K562 (cell line): ENCODE data around the gene MPC2. TPM values are rescaled to one million over a fixed set of nuclear protein-coding genes. Genes with fewer than 3 reads are reported as not detected.

ENCODE experiments used
- CEBPG ChIP-seq, 3 experiments: fragments of 200-800 bp in 1 of 3; sonication (Bioruptor generic) in 1 of 3; sonication (generic) in 1 of 3; formaldehyde crosslinking in 1 of 3; IDR thresholded peaks in 2 of 3; conservative IDR thresholded peaks in 1 of 3; 2 replicates each; pipeline versions ENCODE4 v1.6.1 to v1.8.0; 2016 to 2022; ENCODE audit warnings: missing compliant biosample characterization in 2 of 3, missing genetic modification characterization in 2 of 3, mild to moderate bottlenecking in 1 of 3, missing genetic modification reagents in 1 of 3
- DIDO1 ChIP-seq: fragments of 450-650 bp; IDR thresholded peaks from 2 replicates; pipeline ENCODE4 v1.6.1; 2016; ENCODE audit warnings: low read depth, missing biosample characterization, missing genetic modification characterization
- FOXM1 ChIP-seq, 2 experiments: fragments of 450-650 bp in 1 of 2; sonication (generic) in 1 of 2; formaldehyde crosslinking in 1 of 2; IDR thresholded peaks; 2 replicates each; pipeline versions ENCODE4 v1.6.1 to v1.9.0; 2017 to 2022; ENCODE audit warnings: low read depth in 2 of 2, mild to moderate bottlenecking in 2 of 2, missing genetic modification reagents in 1 of 2, moderate library complexity in 1 of 2
- FUS ChIP-seq: fragments of 200-400 bp; formaldehyde crosslinking; optimal IDR thresholded peaks from 2 replicates; pipeline ENCODE3; 2017; ENCODE audit warnings: low read depth, low read length
- GTF2F1 ChIP-seq: IDR thresholded peaks from 2 replicates; pipeline ENCODE4 v1.6.1; 2011; ENCODE audit warnings: low read depth, low read length, improper control_type of control experiment
- HSF4 ChIP-seq: fragments of 250-450 bp; sonication (Bioruptor Pico); IDR thresholded peaks from 2 replicates; pipeline ENCODE4 v2.1.2; 2022; ENCODE audit warnings: mild to moderate bottlenecking, moderate library complexity, borderline replicate concordance
- KLF13 ChIP-seq: fragments of 450-650 bp; IDR thresholded peaks from 2 replicates; pipeline ENCODE4 v1.6.1; 2016; ENCODE audit warnings: missing genetic modification characterization, low read depth, mild to moderate bottlenecking, missing compliant biosample characterization, moderate library complexity, borderline replicate concordance
- MYBL2 ChIP-seq, 2 experiments: fragments of 450-650 bp in 1 of 2; sonication (generic) in 1 of 2; formaldehyde crosslinking in 1 of 2; IDR thresholded peaks; 2 replicates each; pipeline versions ENCODE4 v1.6.1 to v1.8.1; 2017 to 2022; ENCODE audit warnings: borderline replicate concordance in 1 of 2, inconsistent platforms in 1 of 2, low read depth in 1 of 2, mild to moderate bottlenecking in 1 of 2, missing genetic modification reagents in 1 of 2, moderate library complexity in 1 of 2
- NFATC3 ChIP-seq: fragments of 450-650 bp; IDR thresholded peaks from 2 replicates; pipeline ENCODE4 v1.6.1; 2017; ENCODE audit warnings: mild to moderate bottlenecking
- NR2C1 ChIP-seq, 2 experiments: fragments of 450-650 bp; IDR thresholded peaks; 2 replicates each; pipeline ENCODE4 v1.6.1; 2017; ENCODE audit warnings: mild to moderate bottlenecking in 2 of 2, antibody characterized with exemption in 1 of 2, inconsistent platforms in 1 of 2, missing compliant biosample characterization in 1 of 2, missing genetic modification characterization in 1 of 2
- POLR3A ChIP-seq: IDR thresholded peaks from 2 replicates; pipeline ENCODE4 v1.6.1; 2011; ENCODE audit warnings: borderline replicate concordance, mild to moderate bottlenecking, moderate library complexity; ENCODE audit not compliant: insufficient read length, insufficient read depth; ENCODE audit errors: extremely low read depth
- SP2 ChIP-seq: IDR thresholded peaks from 2 replicates; pipeline ENCODE4 v1.6.1; 2011; ENCODE audit warnings: mild to moderate bottlenecking, low read depth, low read length, moderate library complexity; ENCODE audit not compliant: poor library complexity, severe bottlenecking; ENCODE audit errors: extremely low read depth
- ZNF146 ChIP-seq: IDR thresholded peaks from one replicate; pipeline ENCODE4 v1.6.1; 2018; ENCODE audit warnings: missing compliant biosample characterization; ENCODE audit not compliant: unreplicated experiment
- ZNF445 ChIP-seq: fragments of 250-450 bp; sonication (Bioruptor Pico); IDR thresholded peaks from 2 replicates; pipeline ENCODE4 v1.4.0; 2020; ENCODE audit warnings: low read depth, mild to moderate bottlenecking, moderate library complexity
- ZNF77 ChIP-seq: fragments of 250-450 bp; sonication (Bioruptor Pico); IDR thresholded peaks from 2 replicates; pipeline ENCODE4 v1.5.0; 2020
- polyA plus RNA-seq, 8 experiments: library from polyadenylated mRNA; depleted of rRNA in 4 of 8; stranded (reverse) in 5 of 8; unstranded in 3 of 8; fragments of >200 nt; fragmentation: Nextera tagmentation in 2 of 8; fragmentation: Illumina TruSeq in 1 of 8; extraction: Ambion mirVana in 2 of 8; extraction: Trizol in 1 of 8; gene quantifications; 2 replicates each; pipeline versions ENCODE4 v1.2.1 to v1.2.3, GENCODE V29; 2011 to 2014; ENCODE audit warnings: inconsistent platforms in 1 of 8, missing spikeins in 1 of 8
- total RNA-seq, 7 experiments: library from RNA; depleted of rRNA in 6 of 7; stranded (reverse); fragments of >200 nt in 6 of 7; fragmentation: Illumina TruSeq in 2 of 7; extraction: Trizol in 2 of 7; gene quantifications; 2 replicates each; pipeline versions ENCODE4 v1.2.1 to v1.2.3, GENCODE V29; 2011 to 2021; ENCODE audit warnings: low replicate concordance in 1 of 7
- TF ChIP-seq, protein P1 (sequence below): fragments of 450-650 bp; formaldehyde crosslinking; IDR thresholded peaks from 2 replicates; pipeline ENCODE4 v1.4.0; 2020; ENCODE audit warnings: mild to moderate bottlenecking, moderate library complexity
- TF ChIP-seq, protein P2 (sequence below): sonication (generic); formaldehyde crosslinking; IDR thresholded peaks from 2 replicates; pipeline ENCODE4 v1.8.0; 2023; ENCODE audit warnings: missing genetic modification reagents, mild to moderate bottlenecking, borderline replicate concordance
- TF ChIP-seq, protein P3 (sequence below): IDR thresholded peaks from 2 replicates; pipeline ENCODE4 v1.6.1; 2012; ENCODE audit warnings: low read depth, low read length, improper control_type of control experiment, borderline replicate concordance

The MPC2 gene
- total and polyA plus RNA-seq, 9 of the 15 experiments (the other 6 are each of a cell fraction or from before 2014, with no cell fraction given) = 70.7 to 179 (median 144) TPM

DNA sequence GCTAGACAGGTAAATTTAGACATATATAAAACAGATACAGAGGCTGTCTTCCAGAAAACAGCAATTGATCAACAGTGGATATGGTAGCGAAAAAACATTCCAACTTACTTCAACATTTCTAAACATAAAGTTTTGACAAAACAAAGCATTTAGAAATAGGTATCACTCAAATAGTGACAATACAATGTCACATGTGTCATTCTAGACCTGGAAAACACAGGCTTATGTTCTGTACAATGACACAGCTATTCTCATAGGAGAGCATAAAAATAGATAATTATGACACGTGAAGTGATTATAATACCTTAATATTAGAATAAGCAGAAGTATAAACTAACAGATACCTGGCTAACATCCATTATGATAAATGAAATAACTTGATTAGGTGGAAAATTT lies 8.4 kb downstream of the MPC2 start (continued):
- TF ChIP-seq, protein P1, sequence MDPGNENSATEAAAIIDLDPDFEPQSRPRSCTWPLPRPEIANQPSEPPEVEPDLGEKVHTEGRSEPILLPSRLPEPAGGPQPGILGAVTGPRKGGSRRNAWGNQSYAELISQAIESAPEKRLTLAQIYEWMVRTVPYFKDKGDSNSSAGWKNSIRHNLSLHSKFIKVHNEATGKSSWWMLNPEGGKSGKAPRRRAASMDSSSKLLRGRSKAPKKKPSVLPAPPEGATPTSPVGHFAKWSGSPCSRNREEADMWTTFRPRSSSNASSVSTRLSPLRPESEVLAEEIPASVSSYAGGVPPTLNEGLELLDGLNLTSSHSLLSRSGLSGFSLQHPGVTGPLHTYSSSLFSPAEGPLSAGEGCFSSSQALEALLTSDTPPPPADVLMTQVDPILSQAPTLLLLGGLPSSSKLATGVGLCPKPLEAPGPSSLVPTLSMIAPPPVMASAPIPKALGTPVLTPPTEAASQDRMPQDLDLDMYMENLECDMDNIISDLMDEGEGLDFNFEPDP (CRISPR knock-in tag) = no peak
- TF ChIP-seq DIDO1 (tag) (no peak), POLR3A (no peak), NFATC3 (no peak), ZNF146 (CRISPR knock-in tag) (no peak), FUS (no peak), GTF2F1 (no peak), MYBL2 (IDR thresholded peaks at IDR 0.05; ENCODE audit: low read depth) (no peak), MYBL2 (CRISPR knock-in tag; IDR thresholded peaks at IDR 0.05; ENCODE audit: borderline replicate concordance) (no peak), ZNF445 (CRISPR knock-in tag) (no peak), NR2C1 (IDR thresholded peaks at IDR 0.05) (no peak), NR2C1 (tag; IDR thresholded peaks at IDR 0.05) (no peak), FOXM1 (IDR thresholded peaks at IDR 0.05; ENCODE audit: low read depth) (no peak), FOXM1 (CRISPR knock-in tag; IDR thresholded peaks at IDR 0.05; ENCODE audit: low read depth) (no peak), SP2 (no peak), HSF4 (CRISPR knock-in tag) (no peak), CEBPG (CRISPR knock-in tag; IDR thresholded peaks at IDR 0.05) (no peak), CEBPG (tag; conservative IDR thresholded peaks at IDR 0.05 in 1 of 2, IDR thresholded peaks at IDR 0.05 in 1 of 2) (no peak), KLF13 (tag) (no peak), ZNF77 (CRISPR knock-in tag) (no peak)
- TF ChIP-seq, protein P2, sequence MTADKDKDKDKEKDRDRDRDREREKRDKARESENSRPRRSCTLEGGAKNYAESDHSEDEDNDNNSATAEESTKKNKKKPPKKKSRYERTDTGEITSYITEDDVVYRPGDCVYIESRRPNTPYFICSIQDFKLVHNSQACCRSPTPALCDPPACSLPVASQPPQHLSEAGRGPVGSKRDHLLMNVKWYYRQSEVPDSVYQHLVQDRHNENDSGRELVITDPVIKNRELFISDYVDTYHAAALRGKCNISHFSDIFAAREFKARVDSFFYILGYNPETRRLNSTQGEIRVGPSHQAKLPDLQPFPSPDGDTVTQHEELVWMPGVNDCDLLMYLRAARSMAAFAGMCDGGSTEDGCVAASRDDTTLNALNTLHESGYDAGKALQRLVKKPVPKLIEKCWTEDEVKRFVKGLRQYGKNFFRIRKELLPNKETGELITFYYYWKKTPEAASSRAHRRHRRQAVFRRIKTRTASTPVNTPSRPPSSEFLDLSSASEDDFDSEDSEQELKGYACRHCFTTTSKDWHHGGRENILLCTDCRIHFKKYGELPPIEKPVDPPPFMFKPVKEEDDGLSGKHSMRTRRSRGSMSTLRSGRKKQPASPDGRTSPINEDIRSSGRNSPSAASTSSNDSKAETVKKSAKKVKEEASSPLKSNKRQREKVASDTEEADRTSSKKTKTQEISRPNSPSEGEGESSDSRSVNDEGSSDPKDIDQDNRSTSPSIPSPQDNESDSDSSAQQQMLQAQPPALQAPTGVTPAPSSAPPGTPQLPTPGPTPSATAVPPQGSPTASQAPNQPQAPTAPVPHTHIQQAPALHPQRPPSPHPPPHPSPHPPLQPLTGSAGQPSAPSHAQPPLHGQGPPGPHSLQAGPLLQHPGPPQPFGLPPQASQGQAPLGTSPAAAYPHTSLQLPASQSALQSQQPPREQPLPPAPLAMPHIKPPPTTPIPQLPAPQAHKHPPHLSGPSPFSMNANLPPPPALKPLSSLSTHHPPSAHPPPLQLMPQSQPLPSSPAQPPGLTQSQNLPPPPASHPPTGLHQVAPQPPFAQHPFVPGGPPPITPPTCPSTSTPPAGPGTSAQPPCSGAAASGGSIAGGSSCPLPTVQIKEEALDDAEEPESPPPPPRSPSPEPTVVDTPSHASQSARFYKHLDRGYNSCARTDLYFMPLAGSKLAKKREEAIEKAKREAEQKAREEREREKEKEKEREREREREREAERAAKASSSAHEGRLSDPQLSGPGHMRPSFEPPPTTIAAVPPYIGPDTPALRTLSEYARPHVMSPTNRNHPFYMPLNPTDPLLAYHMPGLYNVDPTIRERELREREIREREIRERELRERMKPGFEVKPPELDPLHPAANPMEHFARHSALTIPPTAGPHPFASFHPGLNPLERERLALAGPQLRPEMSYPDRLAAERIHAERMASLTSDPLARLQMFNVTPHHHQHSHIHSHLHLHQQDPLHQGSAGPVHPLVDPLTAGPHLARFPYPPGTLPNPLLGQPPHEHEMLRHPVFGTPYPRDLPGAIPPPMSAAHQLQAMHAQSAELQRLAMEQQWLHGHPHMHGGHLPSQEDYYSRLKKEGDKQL (CRISPR knock-in tag) = no peak
- TF ChIP-seq, protein P3, sequence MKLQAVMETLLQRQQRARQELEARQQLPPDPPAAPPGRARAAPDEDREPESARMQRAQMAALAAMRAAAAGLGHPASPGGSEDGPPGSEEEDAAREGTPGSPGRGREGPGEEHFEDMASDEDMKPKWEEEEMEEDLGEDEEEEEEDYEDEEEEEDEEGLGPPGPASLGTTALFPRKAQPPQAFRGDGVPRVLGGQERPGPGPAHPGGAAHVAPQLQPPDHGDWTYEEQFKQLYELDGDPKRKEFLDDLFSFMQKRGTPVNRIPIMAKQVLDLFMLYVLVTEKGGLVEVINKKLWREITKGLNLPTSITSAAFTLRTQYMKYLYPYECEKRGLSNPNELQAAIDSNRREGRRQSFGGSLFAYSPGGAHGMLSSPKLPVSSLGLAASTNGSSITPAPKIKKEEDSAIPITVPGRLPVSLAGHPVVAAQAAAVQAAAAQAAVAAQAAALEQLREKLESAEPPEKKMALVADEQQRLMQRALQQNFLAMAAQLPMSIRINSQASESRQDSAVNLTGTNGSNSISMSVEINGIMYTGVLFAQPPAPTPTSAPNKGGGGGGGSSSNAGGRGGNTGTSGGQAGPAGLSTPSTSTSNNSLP = no peak
